H9 (cell line): Measurements from ENCODE around the gene SYMPK. TPM values are rescaled to one million over a fixed set of nuclear protein-coding genes. Genes with fewer than 3 reads are reported as not detected.

ENCODE experiments used
- DNase-seq: peaks from one replicate; pipeline ENCODE4 v3.0.0-alpha.2; 2017
- H2AFZ ChIP-seq: one replicate; pipeline ENCODE4 v1.6.1; 2013; ENCODE audit warnings: mild to moderate bottlenecking, low read length, control low read depth, moderate library complexity
- H2AK5ac ChIP-seq: 2 replicates; pipeline ENCODE4 v1.6.1; 2013; ENCODE audit warnings: low read length, control low read depth, mixed read lengths; ENCODE audit not compliant: insufficient read length
- H2BK120ac ChIP-seq: one replicate; pipeline ENCODE4 v1.6.1; 2013; ENCODE audit warnings: low read depth, mild to moderate bottlenecking, low read length, control low read depth, inconsistent platforms; ENCODE audit not compliant: poor library complexity, severe bottlenecking
- H2BK12ac ChIP-seq: 2 replicates; pipeline ENCODE4 v1.6.1; 2013; ENCODE audit warnings: low read length, control low read depth, mixed read lengths, low read depth; ENCODE audit not compliant: insufficient read length
- H2BK15ac ChIP-seq: 2 replicates; pipeline ENCODE4 v1.6.1; 2013; ENCODE audit warnings: low read depth, low read length, control low read depth
- H2BK20ac ChIP-seq: one replicate; pipeline ENCODE4 v1.6.1; 2013; ENCODE audit warnings: low read depth, mild to moderate bottlenecking, low read length, control low read depth, inconsistent platforms; ENCODE audit not compliant: poor library complexity, severe bottlenecking
- H2BK5ac ChIP-seq: 2 replicates; pipeline ENCODE4 v1.6.1; 2013; ENCODE audit warnings: low read length, control low read depth, mixed read lengths; ENCODE audit not compliant: insufficient read length
- H3K14ac ChIP-seq: 2 replicates; pipeline ENCODE4 v1.6.1; 2013; ENCODE audit warnings: low read length, control low read depth; ENCODE audit not compliant: insufficient read depth
- H3K18ac ChIP-seq: 2 replicates; pipeline ENCODE4 v1.6.1; 2013; ENCODE audit warnings: low read depth, mild to moderate bottlenecking, mixed read lengths, low read length, control low read depth; ENCODE audit not compliant: insufficient read length
- H3K23ac ChIP-seq: 2 replicates; pipeline ENCODE4 v1.6.1; 2013; ENCODE audit warnings: low read length, control low read depth, mixed read lengths, low read depth; ENCODE audit not compliant: insufficient read length
- H3K23me2 ChIP-seq: 2 replicates; pipeline ENCODE4 v1.6.1; 2013; ENCODE audit warnings: low read depth, mild to moderate bottlenecking, mixed read lengths, low read length, control low read depth; ENCODE audit not compliant: insufficient read length, poor library complexity, severe bottlenecking
- H3K27ac ChIP-seq: 2 replicates; pipeline ENCODE4 v1.5.1; 2013; ENCODE audit warnings: low read length, control low read depth, mixed read lengths, low read depth; ENCODE audit not compliant: insufficient read length
- H3K27me3 ChIP-seq: 2 replicates; pipeline ENCODE4 v1.6.1; 2013; ENCODE audit warnings: low read length, control low read depth, inconsistent platforms; ENCODE audit not compliant: insufficient read depth
- H3K4ac ChIP-seq: 2 replicates; pipeline ENCODE4 v1.6.1; 2013; ENCODE audit warnings: low read depth, mild to moderate bottlenecking, control low read depth, inconsistent platforms, low read length, moderate library complexity
- H3K4me1 ChIP-seq: 2 replicates; pipeline ENCODE4 v1.6.1; 2013; ENCODE audit warnings: low read length, control low read depth, inconsistent platforms; ENCODE audit not compliant: insufficient read depth
- H3K4me2 ChIP-seq: 2 replicates; pipeline ENCODE4 v1.6.1; 2013; ENCODE audit warnings: low read length, control low read depth, mixed read lengths; ENCODE audit not compliant: insufficient read length, insufficient read depth
- H3K56ac ChIP-seq: 2 replicates; pipeline ENCODE4 v1.6.1; 2013; ENCODE audit warnings: low read depth, mild to moderate bottlenecking, mixed read lengths, low read length, control low read depth; ENCODE audit not compliant: insufficient read length
- H3K79me1 ChIP-seq: 2 replicates; pipeline ENCODE4 v1.6.1; 2013; ENCODE audit warnings: low read depth, mild to moderate bottlenecking, moderate library complexity, low read length, control low read depth, inconsistent platforms; ENCODE audit not compliant: insufficient read depth, poor library complexity, severe bottlenecking
- H3K79me2 ChIP-seq: 2 replicates; pipeline ENCODE4 v1.6.1; 2013; ENCODE audit warnings: low read length, control low read depth, inconsistent platforms; ENCODE audit not compliant: insufficient read depth
- H3K9ac ChIP-seq: 2 replicates; pipeline ENCODE4 v1.6.1; 2013; ENCODE audit warnings: low read length, control low read depth, mixed read lengths; ENCODE audit not compliant: insufficient read length; ENCODE audit errors: extremely low read depth
- H3K9me3 ChIP-seq: one replicate; pipeline ENCODE4 v1.6.1; 2013; ENCODE audit warnings: low read depth, low read length, inconsistent platforms; ENCODE audit not compliant: control insufficient read depth
- H3T11ph ChIP-seq: one replicate; pipeline ENCODE4 v1.6.1; 2013; ENCODE audit warnings: mild to moderate bottlenecking, low read length, control low read depth, inconsistent platforms
- H4K20me1 ChIP-seq: one replicate; pipeline ENCODE4 v1.6.1; 2013; ENCODE audit not compliant: control insufficient read depth, insufficient read length, insufficient read depth
- H4K5ac ChIP-seq: 2 replicates; pipeline ENCODE4 v1.6.1; 2013; ENCODE audit warnings: low read depth, mild to moderate bottlenecking, mixed read lengths, low read length, control low read depth; ENCODE audit not compliant: insufficient read length
- H4K8ac ChIP-seq: replicated peaks from 2 replicates; pipeline ENCODE4 v1.6.1; 2013; ENCODE audit warnings: low read length, control low read depth, mixed read lengths, low read depth; ENCODE audit not compliant: insufficient read length
- H4K91ac ChIP-seq: 2 replicates; pipeline ENCODE4 v1.6.1; 2013; ENCODE audit warnings: low read depth, mild to moderate bottlenecking, moderate library complexity, mixed read lengths, low read length, control low read depth; ENCODE audit not compliant: insufficient read length
- H3K27ac Mint-ChIP-seq, 3 experiments: 2 replicates in 2 of 3; 3 replicates in 1 of 3; pipeline ENCODE4 v1.8.0; 2020 to 2021; ENCODE audit warnings: mixed read lengths in 3 of 3, mild to moderate bottlenecking in 1 of 3, moderate library complexity in 1 of 3
- H3K27me3 Mint-ChIP-seq: 2 replicates; pipeline ENCODE4 v1.8.0; 2021; ENCODE audit warnings: low read depth, mild to moderate bottlenecking, moderate library complexity, mixed read lengths
- H3K36me3 Mint-ChIP-seq, 3 experiments: 2 replicates in 2 of 3; 3 replicates in 1 of 3; pipeline ENCODE4 v1.8.0; 2020 to 2021; ENCODE audit warnings: low read depth in 3 of 3, mixed read lengths in 3 of 3; ENCODE audit not compliant: insufficient read depth in 1 of 3
- H3K4me1 Mint-ChIP-seq, 2 experiments: 2 replicates each; pipeline ENCODE4 v1.8.0; 2020; ENCODE audit warnings: mixed read lengths in 2 of 2
- H3K4me3 Mint-ChIP-seq, 2 experiments: 2 replicates in 1 of 2; 3 replicates in 1 of 2; pipeline ENCODE4 v1.8.0; 2020 to 2021; ENCODE audit warnings: mild to moderate bottlenecking in 2 of 2, mixed read lengths in 2 of 2, moderate library complexity in 1 of 2
- H3K9me3 Mint-ChIP-seq, 2 experiments: 2 replicates in 1 of 2; 3 replicates in 1 of 2; pipeline ENCODE4 v1.8.0; 2020; ENCODE audit warnings: mild to moderate bottlenecking in 2 of 2, mixed read lengths in 2 of 2, moderate library complexity in 1 of 2
- CTCF ChIP-seq: fragments of 200-600 bp; sonication (generic); conservative IDR thresholded peaks from 3 replicates; pipeline ENCODE4 v1.8.0; 2021; ENCODE audit warnings: antibody characterized with exemption, mild to moderate bottlenecking
- WGBS: extraction: QIAGEN DNeasy Blood & Tissue Kit; methylation state at CpG from one replicate; pipeline ENCODE4 v1.1.7; 2013; ENCODE audit warnings: missing lambda C conversion rate, low lambda C conversion rate, mixed read lengths; ENCODE audit not compliant: insufficient read length; ENCODE audit errors: extremely low coverage; 5-methylcytosine and 5-hydroxymethylcytosine counted together
- total RNA-seq: library from RNA; stranded (reverse); gene quantifications from 2 replicates; pipeline ENCODE4 v1.2.1, GENCODE V29; 2021

Gene SYMPK
- total RNA-seq, 1 experiment from 2014 or later = 104 TPM

- Histone ChIP-seq H3K9ac (peak overlapping the region; percentile 77), H4K5ac (no peak overlapping the region), H3K56ac (no peak overlapping the region), H3K4ac (no peak overlapping the region), H3T11ph (no peak overlapping the region), H3K4me1 (no peaks in the 10 kb centered on the region), H3K27ac (no peak overlapping the region), H2AK5ac (no peak overlapping the region), H4K8ac (no peak overlapping the region), H3K14ac (peak overlapping the region; percentile 82; the same call in 1 of the 2 replicates), H3K4me2 (peak overlapping the region; percentile 76), H2BK120ac (no peak overlapping the region), H3K23me2 (peaks cover 16% of the 10 kb centered on the region), H3K79me1 (no peaks in the 10 kb centered on the region), H2BK12ac (no peak overlapping the region), H3K27me3 (no peaks in the 10 kb centered on the region), H2BK15ac (no peak overlapping the region), H3K9me3 (no peaks in the 10 kb centered on the region), H2AFZ (no peak overlapping the region), H2BK20ac (no peak overlapping the region), H4K91ac (no peak overlapping the region), H4K20me1 (no peaks in the 10 kb centered on the region), H3K79me2 (no peaks in the 10 kb centered on the region), H3K23ac (no peak overlapping the region), H2BK5ac (no peak overlapping the region), H3K18ac (peak overlapping the region; percentile 83)
- Mint-ChIP-seq H3K27me3 (peaks cover 2% of the 10 kb centered on the region; the same call in 1 of the 2 replicates), H3K4me1 (peaks cover 12 to 23% of the 10 kb centered on the region in 2 experiments; a peak in 3 of 4 replicates), H3K36me3 (peaks cover 4 to 7% (median 5%) of the 10 kb centered on the region in 3 experiments; a peak in 4 of 7 replicates), H3K9me3 (no peaks in the 10 kb centered on the region), H3K4me3 (peak overlapping the region; percentile 87 to 94), H3K27ac (peak overlapping the region; percentile 98 to 99 (median 98))
- no peak for DNase-seq
- no CpG with 5 or more reads among the region's 10 CpGs for WGBS
- TF ChIP-seq CTCF = no peak
These were observed 24.3 kb upstream of the SYMPK start for GRCh38 chr19:45887200-45887710.
